Gastrocnemius medialis (tissue), 4 donors: ENCODE results near the gene VPS52.

Experiments used
- CTCF ChIP-seq, 5 experiments: fragments of 450-650 bp in 3 of 5; fragments of 200-600 bp in 2 of 5; sonication (generic) in 2 of 5; IDR thresholded peaks in 4 of 5; conservative IDR thresholded peaks in 1 of 5; 1 replicate in 4 of 5; 2 replicates in 1 of 5; pipeline ENCODE4 v1.5.1; 2016 to 2019; ENCODE audit warnings: antibody characterized with exemption in 5 of 5, mild to moderate bottlenecking in 3 of 5, moderate library complexity in 3 of 5
- POLR2A ChIP-seq, 2 donors: fragments of 450-650 bp; IDR thresholded peaks; one replicate each; pipeline ENCODE4 v1.6.1; 2017; ENCODE audit warnings: antibody characterized with exemption in 2 of 2, mild to moderate bottlenecking in 2 of 2, moderate library complexity in 2 of 2

GRCh38 chr6:33236852-33237251 lies 34.8 kb downstream of the VPS52 start:
- no peak for TF ChIP-seq CTCF (IDR thresholded peaks at IDR 0.05 in 4 of 5, conservative IDR thresholded peaks at IDR 0.05 in 1 of 5)
- TF ChIP-seq POLR2A (IDR thresholded peaks at IDR 0.05) = no peak
